Endothelial cell of umbilical vein (primary cell): ENCODE results near the gene TOE1.
"Not testable (repeated sequence)": the region's sequence is repeated elsewhere in the genome, so short reads cannot be mapped to it uniquely, and the experiment has no call there.

Source experiments
- EZH2 ChIP-seq: IDR thresholded peaks from 2 replicates; pipeline ENCODE4 v1.6.1; 2012; ENCODE audit warnings: borderline replicate concordance, low read depth, mild to moderate bottlenecking, moderate library complexity, low read length, inconsistent platforms; ENCODE audit not compliant: severe bottlenecking
- TF ChIP-seq, protein P1 (sequence below), 2 donors: IDR thresholded peaks; 1 replicate in 1 of 2; 2 replicates in 1 of 2; pipeline ENCODE4 v1.5.1; 2011; ENCODE audit warnings: low read length in 2 of 2, mild to moderate bottlenecking in 2 of 2, moderate library complexity in 2 of 2, control low read depth in 1 of 2, inconsistent platforms in 1 of 2, low read depth in 1 of 2; ENCODE audit not compliant: insufficient read depth in 1 of 2; ENCODE audit errors: extremely low read depth in 1 of 2

DNA sequence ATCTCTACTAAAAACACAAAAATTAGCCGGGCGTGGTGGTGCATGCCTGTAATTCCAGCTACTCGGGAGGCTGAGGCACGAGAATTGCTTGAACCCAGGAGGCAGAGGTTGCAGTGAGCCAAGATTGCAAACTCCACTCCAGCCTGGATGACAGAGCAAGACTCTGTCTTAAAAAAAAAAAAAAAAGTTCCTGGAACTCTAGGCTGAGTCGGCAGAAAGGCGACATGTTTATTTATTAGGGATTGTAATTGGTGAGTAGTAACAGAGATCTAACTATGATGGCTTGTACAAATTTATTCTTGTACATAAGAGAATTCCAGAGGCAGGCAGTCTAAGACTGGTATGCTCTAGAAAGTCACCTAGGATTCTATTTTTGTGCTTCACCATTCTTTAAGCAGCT, 49.0 kb upstream of the TOE1 start:
- TF ChIP-seq EZH2 = not testable (repeated sequence)
- TF ChIP-seq, protein P1, sequence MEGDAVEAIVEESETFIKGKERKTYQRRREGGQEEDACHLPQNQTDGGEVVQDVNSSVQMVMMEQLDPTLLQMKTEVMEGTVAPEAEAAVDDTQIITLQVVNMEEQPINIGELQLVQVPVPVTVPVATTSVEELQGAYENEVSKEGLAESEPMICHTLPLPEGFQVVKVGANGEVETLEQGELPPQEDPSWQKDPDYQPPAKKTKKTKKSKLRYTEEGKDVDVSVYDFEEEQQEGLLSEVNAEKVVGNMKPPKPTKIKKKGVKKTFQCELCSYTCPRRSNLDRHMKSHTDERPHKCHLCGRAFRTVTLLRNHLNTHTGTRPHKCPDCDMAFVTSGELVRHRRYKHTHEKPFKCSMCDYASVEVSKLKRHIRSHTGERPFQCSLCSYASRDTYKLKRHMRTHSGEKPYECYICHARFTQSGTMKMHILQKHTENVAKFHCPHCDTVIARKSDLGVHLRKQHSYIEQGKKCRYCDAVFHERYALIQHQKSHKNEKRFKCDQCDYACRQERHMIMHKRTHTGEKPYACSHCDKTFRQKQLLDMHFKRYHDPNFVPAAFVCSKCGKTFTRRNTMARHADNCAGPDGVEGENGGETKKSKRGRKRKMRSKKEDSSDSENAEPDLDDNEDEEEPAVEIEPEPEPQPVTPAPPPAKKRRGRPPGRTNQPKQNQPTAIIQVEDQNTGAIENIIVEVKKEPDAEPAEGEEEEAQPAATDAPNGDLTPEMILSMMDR (IDR thresholded peaks at IDR 0.05; ENCODE audit: extremely low read depth in 1 of 2, insufficient read depth in 1 of 2, low read depth in 1 of 2, low read length in 2 of 2) = not testable (repeated sequence)
